ENCODE measurements around the gene ARRDC2. TPM values are rescaled to one million over a fixed set of nuclear protein-coding genes. Genes with fewer than 3 reads are reported as not detected.

The ARRDC2 gene
- polyA plus RNA-seq, 3 donors = 13.8 to 99.8 (median 23.9) TPM

DNA sequence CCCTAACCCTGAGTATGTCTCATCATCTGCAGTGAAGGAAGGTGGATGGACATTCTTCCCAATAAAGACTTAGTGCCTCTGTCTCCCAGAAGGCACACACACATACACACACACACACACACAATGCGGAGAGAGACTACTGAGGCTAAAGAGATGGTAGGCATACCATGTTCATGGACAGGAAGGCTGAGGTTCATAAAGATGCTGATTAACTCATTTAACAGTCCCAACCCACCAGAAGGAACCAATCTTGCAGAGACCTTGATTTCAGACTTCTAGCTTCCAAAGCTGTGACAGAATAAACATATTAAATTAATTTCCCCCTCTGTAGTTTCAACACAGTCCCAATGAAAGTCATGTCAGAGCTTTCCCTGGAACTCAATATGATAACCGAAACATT, 33.1 kb downstream of the ARRDC2 start:
- TF ChIP-seq, protein P1, sequence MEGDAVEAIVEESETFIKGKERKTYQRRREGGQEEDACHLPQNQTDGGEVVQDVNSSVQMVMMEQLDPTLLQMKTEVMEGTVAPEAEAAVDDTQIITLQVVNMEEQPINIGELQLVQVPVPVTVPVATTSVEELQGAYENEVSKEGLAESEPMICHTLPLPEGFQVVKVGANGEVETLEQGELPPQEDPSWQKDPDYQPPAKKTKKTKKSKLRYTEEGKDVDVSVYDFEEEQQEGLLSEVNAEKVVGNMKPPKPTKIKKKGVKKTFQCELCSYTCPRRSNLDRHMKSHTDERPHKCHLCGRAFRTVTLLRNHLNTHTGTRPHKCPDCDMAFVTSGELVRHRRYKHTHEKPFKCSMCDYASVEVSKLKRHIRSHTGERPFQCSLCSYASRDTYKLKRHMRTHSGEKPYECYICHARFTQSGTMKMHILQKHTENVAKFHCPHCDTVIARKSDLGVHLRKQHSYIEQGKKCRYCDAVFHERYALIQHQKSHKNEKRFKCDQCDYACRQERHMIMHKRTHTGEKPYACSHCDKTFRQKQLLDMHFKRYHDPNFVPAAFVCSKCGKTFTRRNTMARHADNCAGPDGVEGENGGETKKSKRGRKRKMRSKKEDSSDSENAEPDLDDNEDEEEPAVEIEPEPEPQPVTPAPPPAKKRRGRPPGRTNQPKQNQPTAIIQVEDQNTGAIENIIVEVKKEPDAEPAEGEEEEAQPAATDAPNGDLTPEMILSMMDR (IDR thresholded peaks at IDR 0.05) = no peak
- H3K4me3 Mint-ChIP-seq = no peak overlapping the region
- H3K36me3 Mint-ChIP-seq = no peaks in the 10 kb centered on the region
- H3K4me2 ChIP-seq (replicated peaks; ENCODE audit: extremely low read depth, low read length, poor library complexity, severe bottlenecking) = no peak overlapping the region
- H3K4me3 ChIP-seq (replicated peaks in 1 of 3; ENCODE audit: low read depth in 2 of 3, low read length in 3 of 3) = no peak overlapping the region
- no CpG with 5 or more reads among the region's 2 CpGs for WGBS (ENCODE audit: insufficient coverage)
- peaks cover 0 to 6% (median 4%) of the 10 kb centered on the region in 7 donors for H3K9me3 Mint-ChIP-seq
- no peak for DNase-seq
- H3K4me1 Mint-ChIP-seq = peaks cover 32% of the 10 kb centered on the region
- H3K79me2 ChIP-seq (ENCODE audit: insufficient read depth, low read length) = no peaks in the 10 kb centered on the region
- no peak overlapping the region for H3K9ac ChIP-seq (ENCODE audit: insufficient read depth, low read length, poor library complexity, severe bottlenecking)
- intact Hi-C loops (cut with micrococcal nuclease) = no loop called here
- H3K27me3 Mint-ChIP-seq (ENCODE audit: low read depth in 3 of 3) = peaks cover under 1 to 21% (median 9%) of the 10 kb centered on the region in 3 donors
- H3K4me1 ChIP-seq (ENCODE audit: control insufficient read depth in 1 of 2, insufficient read depth in 2 of 2, low read length in 2 of 2) = peaks cover 28 to 41% of the 10 kb centered on the region in 2 donors
- no peak overlapping the region for H2AFZ ChIP-seq (ENCODE audit: insufficient read depth, low read depth, low read length, poor library complexity, severe bottlenecking)
- H3K9me3 ChIP-seq (replicated peaks in 1 of 2; ENCODE audit: control insufficient read depth in 1 of 2, insufficient read depth in 1 of 2, low read length in 2 of 2) = no peaks in the 10 kb centered on the region
- H3K36me3 ChIP-seq (replicated peaks in 1 of 2; ENCODE audit: control insufficient read depth in 1 of 2, insufficient read depth in 2 of 2, low read length in 2 of 2) = no peaks in the 10 kb centered on the region
- H3K27me3 ChIP-seq (ENCODE audit: control insufficient read depth in 2 of 2, insufficient read depth in 2 of 2, low read length in 2 of 2) = peaks cover 0 to 7% of the 10 kb centered on the region in 2 donors
- H4K20me1 ChIP-seq (ENCODE audit: insufficient read depth, low read length) = no peaks in the 10 kb centered on the region
- H3K27ac Mint-ChIP-seq = peak overlapping the region in 2 of 7 donors; percentile 3 to 47
- no peak overlapping the region for H3K27ac ChIP-seq (ENCODE audit: low read depth in 1 of 2, low read length in 2 of 2)

DNA sequence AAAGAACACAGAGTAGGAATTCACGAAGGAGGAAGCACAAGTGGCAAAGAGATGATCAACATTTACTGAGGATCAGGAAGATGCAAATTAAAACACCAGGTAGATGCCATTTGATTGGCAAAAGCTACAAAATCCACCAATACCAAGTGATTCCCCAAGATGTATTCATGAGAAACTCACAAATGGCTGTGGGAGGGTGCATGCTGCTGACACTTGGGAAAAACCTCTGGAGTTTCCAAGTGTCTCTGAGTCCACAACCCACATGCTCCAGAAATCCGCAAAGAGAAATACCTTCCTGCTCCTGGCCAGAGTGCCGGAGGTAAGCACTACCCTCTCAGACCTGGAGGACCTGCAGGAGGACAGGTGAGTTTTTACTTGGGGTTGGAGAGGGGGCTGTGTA, 35.7 kb downstream of the ARRDC2 start:
- peaks cover 39% of the 10 kb centered on the region for H3K4me1 Mint-ChIP-seq
- Histone ChIP-seq H3K9me3 (replicated peaks in 1 of 2; ENCODE audit: control insufficient read depth in 1 of 2, insufficient read depth in 1 of 2, low read length in 2 of 2) (no peaks in the 10 kb centered on the region), H3K79me2 (ENCODE audit: insufficient read depth, low read length) (no peaks in the 10 kb centered on the region), H4K20me1 (ENCODE audit: insufficient read depth, low read length) (no peaks in the 10 kb centered on the region), H2AFZ (ENCODE audit: insufficient read depth, low read depth, low read length, poor library complexity, severe bottlenecking) (no peak overlapping the region), H3K36me3 (replicated peaks in 1 of 2; ENCODE audit: control insufficient read depth in 1 of 2, insufficient read depth in 2 of 2, low read length in 2 of 2) (no peaks in the 10 kb centered on the region), H3K27me3 (ENCODE audit: control insufficient read depth in 2 of 2, insufficient read depth in 2 of 2, low read length in 2 of 2) (peaks cover 0 to 7% of the 10 kb centered on the region in 2 donors), H3K9ac (ENCODE audit: insufficient read depth, low read length, poor library complexity, severe bottlenecking) (no peak overlapping the region), H3K4me1 (ENCODE audit: control insufficient read depth in 1 of 2, insufficient read depth in 2 of 2, low read length in 2 of 2) (peaks cover 30 to 46% of the 10 kb centered on the region in 2 donors), H3K4me3 (replicated peaks in 1 of 3; ENCODE audit: low read depth in 2 of 3, low read length in 3 of 3) (no peak overlapping the region), H3K4me2 (replicated peaks; ENCODE audit: extremely low read depth, low read length, poor library complexity, severe bottlenecking) (no peak overlapping the region), H3K27ac (ENCODE audit: low read depth in 1 of 2, low read length in 2 of 2) (no peak overlapping the region)
- H3K27ac Mint-ChIP-seq = no peak overlapping the region
- peak in 1 of 3 donors; percentile 24 for DNase-seq
- WGBS (ENCODE audit: insufficient coverage) = no CpG with 5 or more reads among the region's 3 CpGs
- TF ChIP-seq, protein P1 (IDR thresholded peaks at IDR 0.05) = no peak
- no peaks in the 10 kb centered on the region for H3K36me3 Mint-ChIP-seq
- intact Hi-C loops (cut with micrococcal nuclease) = no loop called here
- H3K27me3 Mint-ChIP-seq (ENCODE audit: low read depth in 3 of 3) = peaks cover 3 to 19% (median 9%) of the 10 kb centered on the region in 3 donors
- peak overlapping the region in 1 of 2 donors; percentile 36 for H3K4me3 Mint-ChIP-seq
- peaks cover 0 to 6% (median 4%) of the 10 kb centered on the region in 7 donors for H3K9me3 Mint-ChIP-seq

Measured in CD14-positive monocyte (primary cell).